Tibial nerve (tissue), 3 donors: Measurements from ENCODE around the gene TH.

Source experiments
- CTCF ChIP-seq, 5 experiments: fragments of 200-600 bp in 3 of 5; fragments of 450-650 bp in 2 of 5; sonication (generic) in 3 of 5; IDR thresholded peaks; one replicate each; pipeline ENCODE4 v1.5.1; 2016 to 2019; ENCODE audit warnings: antibody characterized with exemption in 5 of 5, mild to moderate bottlenecking in 3 of 5, moderate library complexity in 2 of 5
- POLR2A ChIP-seq, 2 donors: fragments of 450-650 bp; IDR thresholded peaks; one replicate each; pipeline ENCODE4 v1.6.1; 2017; ENCODE audit warnings: antibody characterized with exemption in 2 of 2, mild to moderate bottlenecking in 2 of 2, moderate library complexity in 2 of 2

- TF ChIP-seq POLR2A (IDR thresholded peaks at IDR 0.05) (no peak), CTCF (IDR thresholded peaks at IDR 0.05) (peak; percentile 33 to 86 (median 55))
These were observed 15.0 kb downstream of the TH start for GRCh38 chr11:2156416-2157182.
